Astrocyte of the spinal cord (primary cell): ENCODE data around the gene ISG20.

Experiments
- DNase-seq: peaks from one replicate; pipeline ENCODE4 v3.0.0; 2011; ENCODE audit warnings: low read depth, low spot score
- H3K4me3 ChIP-seq: 2 replicates; pipeline ENCODE4 v1.5.1; 2011; ENCODE audit warnings: low read depth, mild to moderate bottlenecking, low read length, moderate library complexity
- CTCF ChIP-seq: IDR thresholded peaks from 2 replicates; pipeline ENCODE4 v1.5.1; 2012; ENCODE audit warnings: low read depth, mild to moderate bottlenecking, low read length, inconsistent platforms
- in situ Hi-C: cut with HindIII; loops from 2 replicates; pipeline ENCODE4 v1.10.0; 2017; ENCODE audit warnings: low sequenced_read_pairs

The ISG20 gene

GRCh38 chr15:88638626-88639372 lies at the start of gene ISG20:
TSS of gene ISG20 (plus strand) at chr15:88639016. CDS start at chr15:88639367, 351 bp downstream.
- in situ Hi-C loops, result no loop called here
- TF ChIP-seq CTCF, result peak; percentile 54
- peak within 1 kb of the TSS; percentile 41 for H3K4me3 ChIP-seq
- DNase-seq, result peak; percentile 96

- in situ Hi-C loops, result no loop called here
- H3K4me3 ChIP-seq, result no peak overlapping the region
- DNase-seq, result no peak
- no peak for TF ChIP-seq CTCF
Observed at GRCh38 chr15:88590759-88591158, 48.1 kb upstream of the ISG20 start.

GRCh38 chr15:88591384-88591783 lies 47.4 kb upstream of the ISG20 start:
- no peak for TF ChIP-seq CTCF
- DNase-seq, result no peak
- in situ Hi-C loops, result no loop called here
- no peak overlapping the region for H3K4me3 ChIP-seq

GRCh38 chr15:88603885-88604284 lies 34.9 kb upstream of the ISG20 start:
- H3K4me3 ChIP-seq, result no peak overlapping the region
- DNase-seq, result no peak
- in situ Hi-C loops, result no loop called here
- no peak for TF ChIP-seq CTCF

- H3K4me3 ChIP-seq, result no peak overlapping the region
- in situ Hi-C loops, result no loop called here
- DNase-seq, result no peak
- TF ChIP-seq CTCF, result no peak
Observed at GRCh38 chr15:88604381-88605188, 34.2 kb upstream of the ISG20 start.

DNA sequence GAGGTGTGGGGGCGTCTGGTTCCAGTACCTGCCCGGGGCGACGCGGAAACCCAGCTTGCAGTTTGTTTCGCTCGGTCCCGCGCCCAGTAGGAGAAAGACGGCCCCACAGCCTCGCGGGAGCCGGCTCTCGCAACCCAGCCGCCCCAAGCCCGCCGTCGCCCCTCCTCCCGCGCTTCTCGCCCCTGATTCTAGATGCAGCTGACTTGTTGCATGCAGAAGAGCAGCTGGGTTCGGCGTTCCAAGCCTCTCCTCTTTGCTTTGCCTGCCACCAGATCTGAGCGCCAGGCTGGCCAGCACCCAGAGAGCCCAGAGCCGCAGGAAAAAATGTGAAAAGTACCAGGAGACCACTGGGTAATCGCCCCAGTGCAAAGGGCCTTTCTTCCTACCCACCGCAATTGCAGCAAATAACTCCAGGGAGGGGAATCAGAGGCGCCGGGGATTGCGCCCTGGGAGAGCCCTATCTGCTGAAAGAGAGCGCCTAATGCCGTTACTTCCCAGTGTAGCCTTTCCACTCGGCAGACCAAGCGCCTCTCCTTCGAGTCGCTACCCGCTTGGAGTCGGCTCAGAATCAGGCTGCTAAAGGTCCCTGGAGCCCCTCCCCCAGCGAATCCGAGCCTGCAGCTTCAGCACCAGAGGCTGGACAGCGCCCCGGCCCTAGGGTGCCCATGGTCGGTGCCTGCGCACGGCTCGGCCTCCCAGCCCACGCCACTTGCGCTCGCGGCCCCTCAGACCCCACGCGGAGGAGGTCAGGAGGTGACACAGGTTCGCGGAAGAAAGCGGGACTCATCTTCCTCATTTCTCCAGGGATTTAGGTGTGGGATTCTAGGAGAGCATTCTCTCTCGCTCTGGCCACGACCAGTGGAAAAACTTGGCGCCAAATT lies 33.4 kb upstream of the ISG20 start:
- in situ Hi-C loops, result no loop called here
- peak; percentile 19 for DNase-seq
- H3K4me3 ChIP-seq, result no peak overlapping the region
- TF ChIP-seq CTCF, result no peak
